GM10266 (cell line): ENCODE results near the gene TMEM144.

ENCODE experiments used
- DNase-seq: peaks from one replicate; pipeline ENCODE4 v3.0.0; 2012; ENCODE audit errors: extremely low spot score
- TF ChIP-seq, protein P1 (sequence below): IDR thresholded peaks from 2 replicates; pipeline ENCODE4 v1.5.1; 2012; ENCODE audit warnings: mild to moderate bottlenecking, low read depth; ENCODE audit not compliant: control insufficient read depth, insufficient read depth; ENCODE audit errors: missing control alignments

The TMEM144 gene

DNA sequence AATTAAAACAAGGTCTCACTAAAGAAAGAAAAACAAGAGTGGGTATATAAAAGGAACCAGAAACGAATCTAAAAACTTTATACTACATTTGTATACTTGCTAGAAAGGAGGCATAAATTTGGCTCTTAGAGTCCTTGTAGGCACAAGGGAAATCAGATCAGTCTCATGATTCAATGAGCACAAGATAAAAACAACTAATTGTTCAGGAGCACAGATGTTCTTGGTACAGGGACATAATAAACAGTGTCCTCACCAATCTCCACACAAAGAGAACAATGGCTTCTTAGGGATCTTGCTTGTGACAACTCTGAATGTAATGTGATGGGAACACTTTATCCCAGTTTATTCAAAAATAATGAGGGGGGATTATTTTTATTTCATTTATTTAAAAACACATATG, 28.3 kb downstream of the TMEM144 start:
- TF ChIP-seq, protein P1, sequence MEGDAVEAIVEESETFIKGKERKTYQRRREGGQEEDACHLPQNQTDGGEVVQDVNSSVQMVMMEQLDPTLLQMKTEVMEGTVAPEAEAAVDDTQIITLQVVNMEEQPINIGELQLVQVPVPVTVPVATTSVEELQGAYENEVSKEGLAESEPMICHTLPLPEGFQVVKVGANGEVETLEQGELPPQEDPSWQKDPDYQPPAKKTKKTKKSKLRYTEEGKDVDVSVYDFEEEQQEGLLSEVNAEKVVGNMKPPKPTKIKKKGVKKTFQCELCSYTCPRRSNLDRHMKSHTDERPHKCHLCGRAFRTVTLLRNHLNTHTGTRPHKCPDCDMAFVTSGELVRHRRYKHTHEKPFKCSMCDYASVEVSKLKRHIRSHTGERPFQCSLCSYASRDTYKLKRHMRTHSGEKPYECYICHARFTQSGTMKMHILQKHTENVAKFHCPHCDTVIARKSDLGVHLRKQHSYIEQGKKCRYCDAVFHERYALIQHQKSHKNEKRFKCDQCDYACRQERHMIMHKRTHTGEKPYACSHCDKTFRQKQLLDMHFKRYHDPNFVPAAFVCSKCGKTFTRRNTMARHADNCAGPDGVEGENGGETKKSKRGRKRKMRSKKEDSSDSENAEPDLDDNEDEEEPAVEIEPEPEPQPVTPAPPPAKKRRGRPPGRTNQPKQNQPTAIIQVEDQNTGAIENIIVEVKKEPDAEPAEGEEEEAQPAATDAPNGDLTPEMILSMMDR = no peak

DNA sequence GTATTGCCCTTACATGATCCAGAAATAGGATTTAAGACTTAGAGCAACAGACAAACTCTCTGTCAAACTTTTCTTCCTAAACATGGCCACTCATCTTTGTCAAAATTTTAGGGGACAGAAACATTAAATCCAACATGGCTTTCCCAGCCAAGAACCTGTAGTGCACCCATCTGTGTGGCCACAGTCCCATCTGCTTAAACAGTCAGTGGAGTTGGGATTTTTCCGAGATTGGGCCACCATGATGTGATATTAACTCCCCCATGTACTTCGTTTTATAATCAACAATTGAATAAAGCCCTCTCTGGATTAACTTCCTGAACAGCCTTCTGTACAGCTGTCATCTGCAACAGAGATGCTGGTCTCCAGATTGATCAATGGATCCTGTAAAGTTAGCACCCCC, 28.9 kb downstream of the TMEM144 start:
- DNase-seq = no peak
- TF ChIP-seq, protein P1 = no peak

More for the DNA sequence above, 28.3 kb downstream of the TMEM144 start:
- DNase-seq = no peak

DNA sequence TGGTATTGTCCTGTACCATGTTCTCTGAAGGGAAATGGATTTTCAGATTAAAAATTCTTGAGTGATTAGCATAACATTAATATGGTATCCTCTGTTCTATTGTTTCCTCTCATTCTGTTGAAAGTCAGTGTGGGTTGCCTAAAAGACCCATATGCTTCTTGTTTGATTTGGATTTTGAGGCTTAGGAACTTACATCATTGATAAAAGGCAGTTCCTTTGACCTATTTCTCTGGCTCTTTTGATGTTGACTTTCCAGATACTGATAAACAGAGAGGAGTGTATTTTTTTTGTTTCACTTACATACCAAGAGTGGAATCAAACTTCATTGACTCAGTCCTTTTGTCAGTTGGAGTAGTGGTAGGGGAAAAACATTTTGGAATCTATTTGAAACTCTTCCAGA, 32.8 kb downstream of the TMEM144 start:
- TF ChIP-seq, protein P1 = no peak
- no peak for DNase-seq

GRCh38 chr4:158250321-158250720, 40.0 kb downstream of the TMEM144 start:
- TF ChIP-seq, protein P1 = no peak
- no peak for DNase-seq

DNA sequence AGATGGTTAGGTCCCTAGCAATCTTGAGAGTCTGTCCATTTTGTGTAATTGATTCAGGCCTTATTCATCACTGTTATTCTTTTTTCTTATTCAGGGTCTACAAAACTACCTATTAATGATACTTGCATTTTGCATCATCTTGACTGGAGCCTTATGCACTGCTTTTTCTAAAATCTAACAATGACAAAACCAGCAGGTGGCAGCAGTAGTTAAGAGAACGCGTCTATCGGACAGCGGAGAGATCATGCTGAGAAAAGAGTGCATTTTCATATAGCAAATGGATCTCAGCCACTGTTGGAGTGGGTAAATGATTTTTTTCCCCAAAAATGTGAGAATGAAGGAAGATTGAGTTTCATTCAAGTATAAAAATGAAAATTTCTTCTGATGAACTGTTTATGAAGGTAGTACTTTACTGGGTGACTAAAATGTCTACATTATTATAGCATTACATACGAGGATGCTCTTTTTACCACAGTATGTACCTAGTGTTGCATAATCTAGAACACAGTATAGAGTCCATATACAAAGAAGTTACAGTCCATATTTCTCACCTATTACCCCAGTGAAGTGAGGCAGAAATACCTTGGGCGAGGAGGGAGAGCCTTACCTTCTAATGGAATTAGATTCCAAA, 43.2 kb downstream of the TMEM144 start:
- DNase-seq = peak; percentile 30
- TF ChIP-seq, protein P1 = peak; percentile 74

DNA sequence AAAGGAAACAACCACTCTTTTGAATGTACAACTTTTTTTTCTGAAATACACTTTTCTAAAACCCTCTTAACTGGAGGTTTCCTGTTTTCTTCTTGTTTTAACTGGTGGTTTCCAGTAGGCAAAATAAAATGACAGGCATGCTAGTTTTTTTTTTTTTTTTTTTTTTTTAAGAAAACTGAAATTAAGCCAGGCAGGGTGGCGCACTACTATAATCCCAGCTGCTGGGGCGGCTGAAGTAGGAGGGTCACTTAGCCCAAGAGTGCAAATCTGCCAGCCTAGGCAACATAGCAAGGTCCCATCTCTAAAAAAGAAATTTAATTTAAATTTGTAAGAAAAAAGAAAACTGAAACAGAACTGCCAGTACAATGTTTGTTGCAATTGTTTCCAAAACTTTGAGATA, 44.0 kb downstream of the TMEM144 start:
- TF ChIP-seq, protein P1 = peak; percentile 4
- no peak for DNase-seq

DNA sequence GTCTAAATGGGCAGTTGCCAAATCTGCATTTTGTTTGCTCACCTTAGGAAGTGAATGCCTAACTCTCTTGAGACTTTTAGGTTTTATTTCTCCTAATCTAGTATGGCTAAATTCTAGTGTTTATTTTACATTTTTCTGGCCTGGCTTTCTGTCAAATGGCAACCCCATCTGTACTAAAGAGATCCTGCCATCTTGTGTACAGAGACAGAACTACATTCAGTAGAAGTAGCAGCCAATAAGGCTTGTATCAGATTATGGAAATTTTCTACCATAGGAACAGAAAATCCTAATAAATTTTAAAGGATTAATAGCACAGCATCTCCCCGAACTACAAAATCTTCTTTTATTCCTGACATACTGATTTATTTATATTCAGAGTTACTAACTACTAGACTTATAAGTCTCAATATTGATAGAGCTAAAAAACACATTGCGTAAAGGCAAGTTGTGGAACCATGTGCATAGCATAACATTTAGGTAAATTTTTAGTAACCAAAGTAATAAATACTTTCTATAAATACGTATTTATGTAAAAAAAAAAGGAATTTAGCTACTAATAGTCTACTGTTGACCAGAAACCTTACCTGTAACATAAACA, 45.5 kb downstream of the TMEM144 start:
- DNase-seq = no peak

More for the DNA sequence above, 45.5 kb downstream of the TMEM144 start:
- TF ChIP-seq, protein P1 = peak; percentile 65
